ENCODE results near the gene CACNA2D1.

GRCh38 chr7:82330706-82331215 lies 112.8 kb downstream of the CACNA2D1 start:
- TF ChIP-seq CTCF (IDR thresholded peaks at IDR 0.05) (no peak), SIN3A (IDR thresholded peaks at IDR 0.05; ENCODE audit: borderline replicate concordance, insufficient read depth, low read depth, low read length) (no peak), REST (IDR thresholded peaks at IDR 0.05; ENCODE audit: insufficient read depth in 1 of 2, low read depth in 2 of 2, low read length in 1 of 2) (no peak), POLR2AphosphoS5 (IDR thresholded peaks at IDR 0.05; ENCODE audit: low read depth, low read length) (no peak)
